ENCODE data around the gene VEZT. TPM values are rescaled to one million over a fixed set of nuclear protein-coding genes. Genes with fewer than 3 reads are reported as not detected.
A peak's percentile ranks its signal among the peaks of the same experiment; 100 is the strongest.

The VEZT gene
- total RNA-seq, 4 donors from 2014 or later = 82.1 to 141 (median 85.4) TPM

GRCh38 chr12:95220726-95221125 is 3.1 kb downstream of the VEZT start:
- no peak for ATAC-seq
- H3K4me1 ChIP-seq = peaks cover 0 to 69% (median 0%) of the 10 kb centered on the region in 3 donors
- H3K9me3 ChIP-seq = no peaks in the 10 kb centered on the region
- no peaks in the 10 kb centered on the region for H3K27me3 ChIP-seq
- TF ChIP-seq CTCF (IDR thresholded peaks at IDR 0.05) = no peak
- TF ChIP-seq POLR2AphosphoS5 (IDR thresholded peaks at IDR 0.05) = no peak
- TF ChIP-seq POLR2A (IDR thresholded peaks at IDR 0.05) = no peak
- TF ChIP-seq EP300 (IDR thresholded peaks at IDR 0.05) = no peak
- H3K27ac ChIP-seq = peak overlapping the region in 2 of 4 donors; percentile 96 to 97
- no peak overlapping the region for H3K4me3 ChIP-seq
- peaks cover 0 to 13% of the 10 kb centered on the region in 2 donors for H3K36me3 ChIP-seq

GRCh38 chr12:95224202-95225170 is 6.9 kb downstream of the VEZT start:
- H3K27me3 ChIP-seq = no peaks in the 10 kb centered on the region
- peak overlapping the region in 1 of 4 donors; percentile 17 for H3K27ac ChIP-seq
- H3K4me3 ChIP-seq = no peak overlapping the region
- H3K9me3 ChIP-seq = no peaks in the 10 kb centered on the region
- 71 to 89% methylated on average over 4 to 6 of the region's 8 CpGs for WGBS, 2 donors (ENCODE audit: low coverage in 1 of 2)
- no peak for TF ChIP-seq POLR2A (IDR thresholded peaks at IDR 0.05)
- no peak for TF ChIP-seq POLR2AphosphoS5 (IDR thresholded peaks at IDR 0.05)
- no peak for TF ChIP-seq CTCF (IDR thresholded peaks at IDR 0.05)
- no peak for TF ChIP-seq EP300 (IDR thresholded peaks at IDR 0.05)
- H3K36me3 ChIP-seq = peaks cover 0 to 13% of the 10 kb centered on the region in 2 donors
- no peak for ATAC-seq
- H3K4me1 ChIP-seq = peaks cover 4 to 88% (median 5%) of the 10 kb centered on the region in 3 donors

- H3K9me3 ChIP-seq = no peaks in the 10 kb centered on the region
- no peak for TF ChIP-seq CTCF (IDR thresholded peaks at IDR 0.05)
- TF ChIP-seq POLR2AphosphoS5 (IDR thresholded peaks at IDR 0.05) = no peak
- no peak for TF ChIP-seq POLR2A (IDR thresholded peaks at IDR 0.05)
- TF ChIP-seq EP300 (IDR thresholded peaks at IDR 0.05) = no peak
- no peak overlapping the region for H3K27ac ChIP-seq
- peaks cover 4 to 88% (median 5%) of the 10 kb centered on the region in 3 donors for H3K4me1 ChIP-seq
- WGBS, 2 donors (ENCODE audit: low coverage in 1 of 2) = 100% methylated on average over 1 of the region's 1 CpG
- ATAC-seq = no peak
- H3K27me3 ChIP-seq = no peaks in the 10 kb centered on the region
- H3K4me3 ChIP-seq = no peak overlapping the region
- H3K36me3 ChIP-seq = peaks cover 0 to 13% of the 10 kb centered on the region in 2 donors
Measured at GRCh38 chr12:95225645-95226212, 8.1 kb downstream of the VEZT start.

- WGBS, 2 donors (ENCODE audit: low coverage in 1 of 2) = 38 to 54% methylated on average over 3 of the region's 3 CpGs
- ATAC-seq = no peak
- H3K9me3 ChIP-seq = no peaks in the 10 kb centered on the region
- no peak for TF ChIP-seq EP300 (IDR thresholded peaks at IDR 0.05)
- TF ChIP-seq CTCF (IDR thresholded peaks at IDR 0.05) = no peak
- no peak for TF ChIP-seq POLR2AphosphoS5 (IDR thresholded peaks at IDR 0.05)
- TF ChIP-seq POLR2A (IDR thresholded peaks at IDR 0.05) = no peak
- no peaks in the 10 kb centered on the region for H3K27me3 ChIP-seq
- H3K27ac ChIP-seq = peak overlapping the region in 1 of 4 donors; percentile 43
- peaks cover 0 to 13% of the 10 kb centered on the region in 2 donors for H3K36me3 ChIP-seq
- H3K4me3 ChIP-seq = no peak overlapping the region
- H3K4me1 ChIP-seq = peaks cover 4 to 88% (median 10%) of the 10 kb centered on the region in 3 donors
Measured at GRCh38 chr12:95227818-95228356, 10.3 kb downstream of the VEZT start.

All from gastroesophageal sphincter (tissue), 4 donors.